HepG2 (cell line): ENCODE results near the gene YIPF3. TPM values are rescaled to one million over a fixed set of nuclear protein-coding genes. Genes with fewer than 3 reads are reported as not detected.

Experiments
- ATAC-seq: fragments of 200-7000 bp; cut with Tn5 transposase; 3 replicates; pipeline ENCODE4 v1.9.1; 2020; ENCODE audit warnings: mild to moderate bottlenecking, moderate library complexity
- BruUV-seq: library from RNA; stranded (reverse); fragments of 400-500 nt; replicated peaks from 2 replicates; lab custom pipeline; 2021; lab: Mats Ljungman, UMichigan
- CTCF ChIA-PET: fragments of 300-600 bp; formaldehyde crosslinking; extraction: SDS; loops from one replicate; lab custom pipeline; 2021; ENCODE audit warnings: low total read pairs, inconsistent platforms, low intra/inter-chr PET ratio; lab: Yijun Ruan, JAX
- POLR2A ChIA-PET: fragments of 350-600 bp; sonication (Branson Sonifier 250); formaldehyde crosslinking; loops from one replicate; lab custom pipeline; 2020; ENCODE audit warnings: antibody characterized with exemption, inconsistent platforms; lab: Yijun Ruan, JAX
- DNase-seq: peaks from one replicate; pipeline ENCODE4 v3.0.0-alpha.2; 2015; ENCODE audit warnings: low spot score
- FAIRE-seq: peaks from 3 replicates; lab custom pipeline; 2011; peaks lifted over from hg19 to GRCh38; lab: Jason Lieb, UNC
- H2AFZ ChIP-seq: one replicate; pipeline ENCODE4 v1.6.1; 2011; ENCODE audit warnings: low read length, inconsistent platforms
- H3K27ac ChIP-seq: fragments of 300-600 bp; 3 replicates; pipeline ENCODE4 v1.8.0; 2011; ENCODE audit warnings: mixed run types, mild to moderate bottlenecking, mixed read lengths, low read length, inconsistent platforms; ENCODE audit not compliant: insufficient read depth; ENCODE audit errors: extremely low read length
- H3K27me3 ChIP-seq, 2 experiments: fragments of 200-600 bp in 1 of 2; 2 replicates in 1 of 2; 3 replicates in 1 of 2; pipeline versions ENCODE4 v1.6.0 to v1.8.0; 2011; ENCODE audit warnings: low read length in 2 of 2, mild to moderate bottlenecking in 2 of 2, moderate library complexity in 2 of 2, inconsistent platforms in 1 of 2; ENCODE audit not compliant: insufficient read depth in 2 of 2, control insufficient read depth in 1 of 2
- H3K36me3 ChIP-seq, 2 experiments: fragments of 200-600 bp in 1 of 2; replicated peaks in 1 of 2; 2 replicates in 1 of 2; 3 replicates in 1 of 2; pipeline versions ENCODE4 v1.5.1 to v1.8.0; 2011; ENCODE audit warnings: low read length in 2 of 2, inconsistent platforms in 1 of 2; ENCODE audit not compliant: insufficient read depth in 2 of 2, control insufficient read depth in 1 of 2
- H3K4me1 ChIP-seq: 2 replicates; pipeline ENCODE4 v1.5.1; 2012; ENCODE audit warnings: low read length, inconsistent platforms; ENCODE audit not compliant: insufficient read depth
- H3K4me2 ChIP-seq: 2 replicates; pipeline ENCODE4 v1.6.0; 2011; ENCODE audit warnings: low read depth, low read length, inconsistent platforms
- H3K4me3 ChIP-seq, 3 experiments: fragments of 200-600 bp in 1 of 3; sonication (generic), shearing (Covaris generic) in 1 of 3; replicated peaks in 1 of 3; 2 replicates each; pipeline ENCODE4 v1.5.1; 2011 to 2016; ENCODE audit warnings: low read length in 3 of 3, inconsistent platforms in 2 of 3, low read depth in 2 of 3, mild to moderate bottlenecking in 2 of 3, control low read depth in 1 of 3, mixed read lengths in 1 of 3; ENCODE audit not compliant: insufficient read depth in 1 of 3
- H3K79me2 ChIP-seq: one replicate; pipeline ENCODE4 v1.6.1; 2011; ENCODE audit warnings: low read length, inconsistent platforms; ENCODE audit not compliant: insufficient read depth
- H3K9ac ChIP-seq: 2 replicates; pipeline ENCODE4 v1.6.0; 2011; ENCODE audit warnings: mild to moderate bottlenecking, low read depth, low read length, inconsistent platforms; ENCODE audit not compliant: insufficient read depth
- H3K9me3 ChIP-seq: 2 replicates; pipeline ENCODE4 v1.5.1; 2012; ENCODE audit warnings: mild to moderate bottlenecking, low read length
- H4K20me1 ChIP-seq: 2 replicates; pipeline ENCODE4 v1.6.0; 2011; ENCODE audit warnings: inconsistent platforms, mild to moderate bottlenecking, low read length, moderate library complexity; ENCODE audit not compliant: insufficient read depth
- ARID4A ChIP-seq: sonication (generic); formaldehyde crosslinking; IDR thresholded peaks from 2 replicates; pipeline ENCODE4 v1.5.0; 2020; ENCODE audit warnings: mild to moderate bottlenecking, missing genetic modification reagents, borderline replicate concordance
- BHLHE40 ChIP-seq: IDR thresholded peaks from 2 replicates; pipeline ENCODE4 v1.6.1; 2011; ENCODE audit warnings: low read length, improper control_type of control experiment
- E2F5 ChIP-seq: sonication (generic); formaldehyde crosslinking; conservative IDR thresholded peaks from 2 replicates; pipeline ENCODE4 v1.4.0; 2020; ENCODE audit warnings: missing genetic modification reagents
- GLI4 ChIP-seq: sonication (generic); formaldehyde crosslinking; IDR thresholded peaks from 2 replicates; pipeline ENCODE4 v1.5.1; 2020; ENCODE audit warnings: missing genetic modification reagents, mild to moderate bottlenecking, moderate library complexity, borderline replicate concordance
- MXD4 ChIP-seq: IDR thresholded peaks from 2 replicates; pipeline ENCODE4 v1.6.1; 2016; ENCODE audit warnings: mild to moderate bottlenecking, missing biosample characterization, missing genetic modification reagents
- MXI1 ChIP-seq: IDR thresholded peaks from 3 replicates; pipeline ENCODE4 v1.6.1; 2012; ENCODE audit warnings: low read depth, low read length, inconsistent platforms, borderline replicate concordance
- NAIF1 ChIP-seq: sonication (generic); formaldehyde crosslinking; IDR thresholded peaks from 2 replicates; pipeline ENCODE4 v1.5.0; 2020; ENCODE audit warnings: mild to moderate bottlenecking, missing genetic modification reagents, borderline replicate concordance
- PHF20 ChIP-seq: sonication (generic); formaldehyde crosslinking; IDR thresholded peaks from 2 replicates; pipeline ENCODE4 v1.5.0; 2020; ENCODE audit warnings: mild to moderate bottlenecking, missing genetic modification reagents
- SKI ChIP-seq: fragments of 450-650 bp; IDR thresholded peaks from one replicate; pipeline ENCODE4 v1.6.1; 2018; ENCODE audit warnings: mild to moderate bottlenecking; ENCODE audit not compliant: partially characterized antibody
- ZNF326 ChIP-seq: sonication (generic); formaldehyde crosslinking; IDR thresholded peaks from 2 replicates; pipeline ENCODE4 v1.4.0; 2020; ENCODE audit warnings: missing genetic modification reagents, borderline replicate concordance
- ZNF501 ChIP-seq: sonication (generic); formaldehyde crosslinking; IDR thresholded peaks from 2 replicates; pipeline ENCODE4 v1.5.1; 2020; ENCODE audit warnings: mild to moderate bottlenecking, moderate library complexity, missing genetic modification reagents
- ZNF547 ChIP-seq: sonication (generic); formaldehyde crosslinking; IDR thresholded peaks from 2 replicates; pipeline ENCODE4 v1.5.1; 2020; ENCODE audit warnings: mild to moderate bottlenecking, missing genetic modification reagents
- ZNF563 ChIP-seq: sonication (generic); formaldehyde crosslinking; IDR thresholded peaks from 2 replicates; pipeline ENCODE4 v1.8.0; 2022; ENCODE audit warnings: mild to moderate bottlenecking, moderate library complexity, missing genetic modification reagents
- ZZZ3 ChIP-seq: sonication (generic); formaldehyde crosslinking; IDR thresholded peaks from 2 replicates; pipeline ENCODE4 v1.4.0; 2020; ENCODE audit warnings: missing genetic modification reagents, mild to moderate bottlenecking, borderline replicate concordance
- WGBS: methylation state at CpG from one replicate; pipeline ENCODE4 v1.1.6; 2017; ENCODE audit warnings: low lambda C conversion rate; 5-methylcytosine and 5-hydroxymethylcytosine counted together
- in situ Hi-C: cut with HindIII; loops from 2 replicates; pipeline ENCODE4 v1.10.0; 2017; ENCODE audit warnings: low pct_unique_long_range_greater_than_20kb; ENCODE audit not compliant: extremely low pct_ligation_motif_present
- intact Hi-C: fragments of 100-400 bp; cut with micrococcal nuclease; formaldehyde crosslinking; loops from one replicate; pipeline ENCODE4 v1.10.0; 2022; ENCODE audit not compliant: unreplicated experiment
- polyA plus RNA-seq, 8 experiments: library from polyadenylated mRNA; depleted of rRNA in 3 of 8; stranded (reverse) in 7 of 8; unstranded in 1 of 8; fragments of >200 nt; fragmentation: Illumina TruSeq in 4 of 8; extraction: Trizol in 4 of 8; gene quantifications; 2 replicates each; pipeline versions ENCODE4 v1.2.1 to v1.2.3, GENCODE V29; 2011 to 2016; ENCODE audit warnings: low read depth in 4 of 8, missing spikeins in 1 of 8, mixed read lengths in 1 of 8; ENCODE audit not compliant: insufficient read depth in 1 of 8
- total RNA-seq, 5 experiments: library from RNA; depleted of rRNA; stranded (reverse); fragments of >200 nt; fragmentation: Illumina TruSeq; extraction: Trizol; gene quantifications; 2 replicates each; pipeline ENCODE4 v1.2.3, GENCODE V29; 2016; ENCODE audit warnings: low read depth in 1 of 5

The YIPF3 gene
- total and polyA plus RNA-seq, 2 of the 13 experiments (the other 11 are each of a cell fraction or from before 2014, with no cell fraction given): 107 to 206 TPM

GRCh38 chr6:43509984-43510826 lies 6.5 kb downstream of the YIPF3 start, which contains the start of gene LRRC73:
TSS of gene LRRC73 (minus strand) at chr6:43510346. CDS start at chr6:43509785, 561 bp downstream.
- CTCF ChIA-PET: no interaction called here
- H2AFZ ChIP-seq: no peak within 1 kb of the TSS
- H3K27me3 ChIP-seq: peaks cover 3 to 7% of the 10 kb centered on the region in 2 experiments; a peak in 4 of 5 replicates
- POLR2A ChIA-PET: interaction anchor here (1.0 to 1.9 kb wide), 14 partner anchors 11 to 141 kb away, joined by 3 to 13 read pairs (median 5); partner anchors contain the start of genes ABCC10, DLK2, GTPBP2 and POLH
- H3K4me2 ChIP-seq: peak within 1 kb of the TSS; percentile 82
- peaks cover 10% of the 10 kb centered on the region for H3K79me2 ChIP-seq
- peak within 1 kb of the TSS; percentile 49 for H3K9ac ChIP-seq
- in situ Hi-C loops: no loop called here
- no peak within 1 kb of the TSS for H3K27ac ChIP-seq
- BruUV-seq: no TSS peak
- peak within 1 kb of the TSS; percentile 61 to 74 (median 69) for H3K4me3 ChIP-seq
- FAIRE-seq (no peak), DNase-seq (peak; percentile 64), ATAC-seq (peak; percentile 71)
- intact Hi-C loops: loop anchor here (5.0 kb wide), 2 partner anchors 123 to 248 kb away; no protein-coding TSS in a partner anchor
- peaks cover 17 to 34% of the 10 kb centered on the region in 2 experiments for H3K36me3 ChIP-seq
- no peaks in the 10 kb centered on the region; the same call in 1 of the 2 replicates for H4K20me1 ChIP-seq
- peaks cover 57% of the 10 kb centered on the region for H3K4me1 ChIP-seq
- no peaks in the 10 kb centered on the region for H3K9me3 ChIP-seq
- 35% methylated on average over 64 of the region's 96 CpGs for WGBS
- peak; percentile 16; the same call in 1 of the 2 replicates for TF ChIP-seq ZNF501 (CRISPR knock-in tag)
- TF ChIP-seq ARID4A: peak; percentile 96
- peak; percentile 70; the same call in 1 of the 2 replicates for TF ChIP-seq ZNF563
- peak; percentile 54; the same call in 1 of the 2 replicates for TF ChIP-seq PHF20 (CRISPR knock-in tag)
- peak; percentile 98; the same call in 2 of the 3 replicates for TF ChIP-seq MXI1
- TF ChIP-seq GLI4: peak; percentile 89; the same call in 1 of the 2 replicates
- TF ChIP-seq MXD4 (CRISPR knock-in tag): peak; percentile 93; the same call in 1 of the 2 replicates
- TF ChIP-seq E2F5 (CRISPR knock-in tag): peak; percentile 39; the same call in 1 of the 2 replicates
- TF ChIP-seq ZNF547 (CRISPR knock-in tag): no peak; the same call in 1 of the 2 replicates
- TF ChIP-seq SKI: peak; percentile 54
- peak; percentile 65; the same call in 1 of the 2 replicates for TF ChIP-seq ZZZ3 (CRISPR knock-in tag)
- peak; percentile 86; the same call in 1 of the 2 replicates for TF ChIP-seq ZNF326 (CRISPR knock-in tag)
- TF ChIP-seq NAIF1 (CRISPR knock-in tag): no peak
- 0 out of 2 replicates have a peak, but pooled peaks have one; percentile 8 for TF ChIP-seq BHLHE40
